ENCODE results near the gene RTP1.
"Not testable (repeated sequence)": the region's sequence is repeated elsewhere in the genome, so short reads cannot be mapped to it uniquely, and the experiment has no call there.

Gene RTP1

GRCh38 chr3:187197335-187197649 is at the start of gene RTP1:
Gene RTP1 (plus strand): TSS chr3:187197486. CDS start chr3:187197516, 30 bp downstream.
- DNase-seq = no peak

GRCh38 chr3:187150186-187150585 is 47.1 kb upstream of the RTP1 start:
- DNase-seq = no peak

GRCh38 chr3:187150599-187150998 is 46.7 kb upstream of the RTP1 start:
- peak; percentile 4 for DNase-seq

- DNase-seq = no peak
Observed at GRCh38 chr3:187161556-187161955, 35.7 kb upstream of the RTP1 start.

GRCh38 chr3:187162265-187162953 is 34.9 kb upstream of the RTP1 start:
- no peak for DNase-seq

GRCh38 chr3:187165144-187165543 is 32.1 kb upstream of the RTP1 start:
- peak; percentile 97 for DNase-seq

- no peak for DNase-seq
Observed at GRCh38 chr3:187166750-187167149, 30.5 kb upstream of the RTP1 start.

- no peak for DNase-seq
Observed at GRCh38 chr3:187167777-187168176, 29.5 kb upstream of the RTP1 start.

- no peak for DNase-seq
Observed at GRCh38 chr3:187169231-187169960, 27.9 kb upstream of the RTP1 start.

- not testable (repeated sequence) for DNase-seq
Observed at GRCh38 chr3:187170911-187171310, 26.4 kb upstream of the RTP1 start.

- DNase-seq = no peak
Observed at GRCh38 chr3:187172929-187173328, 24.4 kb upstream of the RTP1 start.

GRCh38 chr3:187181454-187182170 is 15.7 kb upstream of the RTP1 start:
- DNase-seq = no peak

GRCh38 chr3:187183210-187183862 is 13.9 kb upstream of the RTP1 start:
- peak; percentile 89 for DNase-seq

GRCh38 chr3:187183903-187184302 is 13.4 kb upstream of the RTP1 start:
- peak; percentile 23 for DNase-seq

- DNase-seq = no peak
Observed at GRCh38 chr3:187185759-187186158, 11.5 kb upstream of the RTP1 start.

GRCh38 chr3:187186375-187186774 is 10.9 kb upstream of the RTP1 start:
- no peak for DNase-seq

- DNase-seq = no peak
Observed at GRCh38 chr3:187186801-187187421, 10.4 kb upstream of the RTP1 start.

- DNase-seq = no peak
Observed at GRCh38 chr3:187188931-187189330, 8.4 kb upstream of the RTP1 start.

GRCh38 chr3:187191271-187191670 is 6.0 kb upstream of the RTP1 start:
- no peak for DNase-seq

GRCh38 chr3:187193181-187193580 is 4.1 kb upstream of the RTP1 start:
- DNase-seq = no peak

GRCh38 chr3:187196573-187197334 is 532 bp upstream of the RTP1 start:
- DNase-seq = peak; percentile 44

GRCh38 chr3:187198490-187198889 is 1.2 kb downstream of the RTP1 start:
- DNase-seq = no peak
